Prostate gland (tissue), 2 donors: ENCODE results near the gene PLA2R1. TPM values are rescaled to one million over a fixed set of nuclear protein-coding genes. Genes with fewer than 3 reads are reported as not detected.

Source experiments
- DNase-seq: peaks from one replicate; pipeline ENCODE4 v3.0.0-alpha.2; 2019; ENCODE audit warnings: low spot score
- H3K27ac ChIP-seq, 2 donors: fragments of 200-600 bp; sonication (generic); 2 replicates each; pipeline ENCODE4 v1.5.1; 2017 to 2019
- H3K27me3 ChIP-seq: fragments of 200-600 bp; sonication (generic); replicated peaks from 2 replicates; pipeline ENCODE4 v1.5.1; 2019; ENCODE audit not compliant: insufficient read depth
- H3K36me3 ChIP-seq, 2 donors: fragments of 200-600 bp; sonication (generic); 1 replicate in 1 of 2; 2 replicates in 1 of 2; pipeline versions ENCODE4 v1.5.1 to v1.8.1; 2017 to 2019
- H3K4me1 ChIP-seq: fragments of 200-600 bp; sonication (generic); replicated peaks from 2 replicates; pipeline ENCODE4 v1.5.1; 2019
- H3K4me3 ChIP-seq, 2 donors: fragments of 200-600 bp; sonication (generic); 2 replicates each; pipeline ENCODE4 v1.5.1; 2017 to 2019
- H3K9me3 ChIP-seq: fragments of 200-600 bp; sonication (generic); 2 replicates; pipeline ENCODE4 v1.5.1; 2017
- CTCF ChIP-seq, 4 experiments: fragments of 200-600 bp in 2 of 4; fragments of 450-650 bp in 2 of 4; sonication (generic) in 2 of 4; IDR thresholded peaks; 1 replicate in 3 of 4; 2 replicates in 1 of 4; pipeline ENCODE4 v1.5.1; 2016 to 2019; ENCODE audit warnings: antibody characterized with exemption in 4 of 4, mild to moderate bottlenecking in 2 of 4, moderate library complexity in 2 of 4
- POLR2A ChIP-seq: fragments of 450-650 bp; IDR thresholded peaks from one replicate; pipeline ENCODE4 v1.6.1; 2016; ENCODE audit warnings: antibody characterized with exemption, mild to moderate bottlenecking
- POLR2AphosphoS5 ChIP-seq: sonication (generic); formaldehyde crosslinking; IDR thresholded peaks from one replicate; pipeline ENCODE4 v1.6.1; 2017; ENCODE audit warnings: antibody characterized with exemption
- WGBS: methylation state at CpG from one replicate; pipeline ENCODE4 v1.1.5; 2018; 5-methylcytosine and 5-hydroxymethylcytosine counted together
- intact Hi-C: fragments of 100-400 bp; cut with DNase I; formaldehyde crosslinking; loops from one replicate; pipeline ENCODE4 v1.14.2; 2022
- total RNA-seq, 2 donors: library from RNA; depleted of rRNA; stranded (reverse); fragments of >200 nt; gene quantifications; one replicate each; pipeline ENCODE4 v1.1.0, GENCODE V29; 2016

Gene PLA2R1
- total RNA-seq, 2 donors from 2014 or later: 8.1 to 10.5 TPM

DNA sequence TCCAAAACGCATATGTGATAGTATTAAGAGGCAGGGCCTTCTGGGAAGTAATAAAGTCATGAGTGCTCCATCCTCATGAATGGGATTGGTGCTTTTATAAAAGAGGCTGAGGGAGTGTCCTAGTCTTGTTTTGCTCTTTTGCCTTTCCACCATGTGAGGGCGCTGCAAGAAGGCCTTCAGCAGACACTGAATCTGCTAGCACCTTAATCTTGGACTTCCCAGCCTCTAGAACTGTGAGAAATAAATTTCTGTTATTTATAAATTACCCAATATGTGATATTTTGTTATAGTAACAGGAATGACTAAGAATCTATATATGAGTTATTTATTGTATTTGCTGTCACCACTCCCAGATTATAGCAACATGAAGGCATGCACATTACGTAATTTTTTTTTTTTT, 63.5 kb downstream of the PLA2R1 start:
- intact Hi-C loops: no loop called here

DNA sequence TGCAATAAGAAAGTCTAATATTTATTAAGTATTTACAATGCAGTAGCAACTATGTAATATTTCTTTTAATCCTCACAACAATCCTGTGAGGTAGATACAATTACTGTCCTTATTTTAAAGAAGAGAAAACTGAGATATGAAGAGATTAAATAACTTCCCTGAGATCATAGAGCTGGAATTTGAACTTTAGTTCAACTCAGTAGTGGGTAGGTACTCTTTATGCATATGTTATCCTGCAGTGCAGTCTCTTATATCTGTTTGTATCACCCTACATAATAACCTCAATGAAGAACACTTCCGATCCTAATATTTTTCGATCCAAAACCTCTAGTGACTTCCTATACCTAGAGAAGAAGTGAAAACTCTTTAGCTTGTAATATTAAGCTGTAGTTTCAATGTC, 64.2 kb downstream of the PLA2R1 start:
- Histone ChIP-seq H3K36me3 (no peaks in the 10 kb centered on the region), H3K9me3 (no peaks in the 10 kb centered on the region), H3K4me1 (no peaks in the 10 kb centered on the region), H3K27me3 (no peaks in the 10 kb centered on the region), H3K4me3 (no peak overlapping the region), H3K27ac (no peak overlapping the region)
- TF ChIP-seq POLR2A (no peak), POLR2AphosphoS5 (no peak), CTCF (IDR thresholded peaks at IDR 0.05) (no peak)
- intact Hi-C loops: no loop called here
- no peak for DNase-seq
- WGBS: 94% methylated on average over 2 of the region's 2 CpGs

More for the DNA sequence above, 63.5 kb downstream of the PLA2R1 start:
- Histone ChIP-seq H3K27me3 (no peaks in the 10 kb centered on the region), H3K9me3 (no peaks in the 10 kb centered on the region), H3K36me3 (no peaks in the 10 kb centered on the region), H3K4me3 (no peak overlapping the region), H3K27ac (no peak overlapping the region), H3K4me1 (no peaks in the 10 kb centered on the region)
- no peak for DNase-seq
- 91% methylated on average over 3 of the region's 3 CpGs for WGBS
- TF ChIP-seq POLR2A (no peak), POLR2AphosphoS5 (no peak), CTCF (IDR thresholded peaks at IDR 0.05) (no peak)

DNA sequence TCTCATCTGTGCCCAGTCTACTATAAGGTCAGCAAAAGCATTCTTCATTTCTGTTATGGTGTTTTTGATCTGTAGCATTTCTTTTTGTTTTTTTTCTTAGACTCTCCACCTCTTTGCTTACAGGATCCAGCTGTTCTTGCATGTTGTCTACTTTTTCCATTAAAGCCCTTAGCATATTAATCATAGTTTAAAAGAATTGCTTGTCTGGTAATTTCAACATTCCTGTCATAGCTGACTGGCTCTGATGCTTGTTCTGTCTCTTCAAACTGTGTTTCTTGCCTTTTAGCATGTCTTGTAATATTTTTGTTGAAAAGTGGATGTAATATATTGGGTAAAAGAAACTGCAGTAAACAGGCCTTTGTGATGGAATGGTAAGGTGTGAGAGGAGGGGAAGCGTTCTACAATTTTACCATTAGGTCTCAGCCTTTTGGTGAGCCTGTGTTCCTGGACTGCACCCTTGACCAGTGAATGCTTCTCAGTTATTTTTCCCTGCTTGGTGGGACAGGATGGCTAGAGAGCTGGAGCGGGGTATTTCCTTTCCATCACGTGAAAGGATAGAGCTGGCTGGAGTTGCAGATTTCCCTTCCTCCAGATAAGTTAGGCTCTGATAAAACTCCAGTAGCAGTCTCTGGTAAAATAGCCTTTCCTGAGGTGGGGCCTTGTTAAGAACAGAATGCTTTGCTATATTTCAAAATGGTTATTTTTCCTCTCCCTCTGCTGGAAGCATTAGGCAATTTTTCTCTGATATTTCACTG, 65.4 kb downstream of the PLA2R1 start:
- Histone ChIP-seq H3K27ac (no peak overlapping the region), H3K4me3 (no peak overlapping the region), H3K4me1 (no peaks in the 10 kb centered on the region), H3K9me3 (no peaks in the 10 kb centered on the region), H3K27me3 (no peaks in the 10 kb centered on the region), H3K36me3 (no peaks in the 10 kb centered on the region)
- intact Hi-C loops: no loop called here
- 71% methylated on average over 3 of the region's 3 CpGs for WGBS
- TF ChIP-seq CTCF (IDR thresholded peaks at IDR 0.05) (no peak), POLR2AphosphoS5 (no peak), POLR2A (no peak)
- DNase-seq: no peak

DNA sequence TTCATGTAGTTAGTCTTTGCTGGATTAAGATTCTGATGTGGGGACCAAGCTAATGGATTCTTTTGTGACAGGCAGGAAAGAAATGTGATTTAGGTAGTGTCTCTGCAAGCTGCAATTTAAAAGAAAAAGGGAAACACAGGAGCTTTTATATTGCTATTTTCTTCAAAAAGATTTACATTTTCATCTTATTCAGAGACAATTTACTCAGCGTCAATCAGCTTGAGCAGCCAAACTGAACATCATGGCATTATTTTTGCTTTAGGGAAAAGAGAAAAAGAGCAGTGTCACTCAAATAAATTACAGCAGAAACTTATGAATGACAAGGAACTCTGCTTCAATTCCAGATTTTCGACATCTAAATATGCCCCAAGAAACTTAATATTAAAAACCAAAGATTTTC, 67.4 kb downstream of the PLA2R1 start:
- H3K9me3 ChIP-seq: no peaks in the 10 kb centered on the region
- 81% methylated on average over 2 of the region's 2 CpGs for WGBS
- no peak for DNase-seq
- H3K36me3 ChIP-seq: no peaks in the 10 kb centered on the region
- no peak for TF ChIP-seq CTCF (IDR thresholded peaks at IDR 0.05)
- TF ChIP-seq POLR2AphosphoS5: no peak
- TF ChIP-seq POLR2A: no peak
- no peaks in the 10 kb centered on the region for H3K4me1 ChIP-seq
- intact Hi-C loops: no loop called here
- no peak overlapping the region for H3K27ac ChIP-seq
- no peaks in the 10 kb centered on the region for H3K27me3 ChIP-seq
- H3K4me3 ChIP-seq: no peak overlapping the region

DNA sequence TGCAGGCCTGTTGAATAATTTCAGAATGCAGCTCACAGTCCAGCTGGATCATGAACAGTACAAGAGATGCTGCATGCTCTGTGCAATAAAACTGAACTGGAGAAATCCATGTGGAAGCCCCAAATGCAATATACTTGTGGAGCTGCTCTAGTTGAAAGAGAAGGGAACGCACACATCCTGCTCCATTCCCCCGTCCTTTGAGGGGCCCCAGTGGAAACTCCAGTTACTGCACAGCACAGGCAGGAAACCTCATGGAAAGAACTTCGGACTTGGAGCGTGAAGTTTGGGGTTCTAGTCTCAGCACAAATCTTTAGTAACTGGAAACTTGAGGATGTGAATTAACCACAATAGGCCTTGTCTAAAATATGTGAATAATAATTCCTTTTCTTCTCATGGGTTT, 73.2 kb downstream of the PLA2R1 start:
- WGBS: 88% methylated on average over 4 of the region's 4 CpGs
- intact Hi-C loops: no loop called here

More for the DNA sequence above, 73.2 kb downstream of the PLA2R1 start:
- no peak overlapping the region for H3K4me3 ChIP-seq
- H3K9me3 ChIP-seq: no peaks in the 10 kb centered on the region
- no peak for DNase-seq
- H3K4me1 ChIP-seq: no peaks in the 10 kb centered on the region
- H3K27me3 ChIP-seq: no peaks in the 10 kb centered on the region
- no peaks in the 10 kb centered on the region for H3K36me3 ChIP-seq
- no peak for TF ChIP-seq POLR2AphosphoS5
- no peak for TF ChIP-seq POLR2A
- TF ChIP-seq CTCF (IDR thresholded peaks at IDR 0.05): no peak
- H3K27ac ChIP-seq: no peak overlapping the region
